ENCODE measurements around the gene CAPN5. TPM values are rescaled to one million over a fixed set of nuclear protein-coding genes. Genes with fewer than 3 reads are reported as not detected.
"Not testable (repeated sequence)": the region's sequence is repeated elsewhere in the genome, so short reads cannot be mapped to it uniquely, and the experiment has no call there.

The CAPN5 gene
- total RNA-seq, 3 donors from 2014 or later, result 0.29 to 0.68 (median 0.53) TPM

DNA sequence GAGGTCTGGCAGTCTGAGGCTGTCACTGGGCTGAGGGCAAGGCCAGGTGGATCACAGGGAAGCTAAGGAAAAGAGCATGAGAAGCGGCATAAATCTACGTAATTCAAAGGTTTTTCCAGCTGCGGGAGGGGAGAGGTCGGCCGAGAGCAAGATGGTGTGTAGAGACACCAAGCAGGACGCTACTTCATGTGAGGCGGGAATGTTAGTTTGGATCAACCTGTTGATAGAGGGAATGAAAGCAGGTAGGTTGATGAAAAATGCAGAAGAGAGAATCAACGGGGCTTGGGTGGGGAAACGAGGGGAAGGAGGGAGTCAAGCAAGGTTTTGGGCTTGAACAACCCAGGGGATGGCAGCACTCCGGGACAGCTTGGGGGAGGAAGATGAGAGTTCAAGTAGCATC is 29.7 kb upstream of the CAPN5 start:
- no peaks in the 10 kb centered on the region for H3K36me3 Mint-ChIP-seq (ENCODE audit: insufficient read depth)
- H3K4me3 Mint-ChIP-seq, result no peak overlapping the region
- peaks cover 9% of the 10 kb centered on the region for H3K4me1 Mint-ChIP-seq (ENCODE audit: low read depth)
- H3K9me3 Mint-ChIP-seq, result no peaks in the 10 kb centered on the region
- H3K27me3 Mint-ChIP-seq (ENCODE audit: low read depth), result peaks cover 45% of the 10 kb centered on the region
- ATAC-seq (no peak), DNase-seq (no peak)

DNA sequence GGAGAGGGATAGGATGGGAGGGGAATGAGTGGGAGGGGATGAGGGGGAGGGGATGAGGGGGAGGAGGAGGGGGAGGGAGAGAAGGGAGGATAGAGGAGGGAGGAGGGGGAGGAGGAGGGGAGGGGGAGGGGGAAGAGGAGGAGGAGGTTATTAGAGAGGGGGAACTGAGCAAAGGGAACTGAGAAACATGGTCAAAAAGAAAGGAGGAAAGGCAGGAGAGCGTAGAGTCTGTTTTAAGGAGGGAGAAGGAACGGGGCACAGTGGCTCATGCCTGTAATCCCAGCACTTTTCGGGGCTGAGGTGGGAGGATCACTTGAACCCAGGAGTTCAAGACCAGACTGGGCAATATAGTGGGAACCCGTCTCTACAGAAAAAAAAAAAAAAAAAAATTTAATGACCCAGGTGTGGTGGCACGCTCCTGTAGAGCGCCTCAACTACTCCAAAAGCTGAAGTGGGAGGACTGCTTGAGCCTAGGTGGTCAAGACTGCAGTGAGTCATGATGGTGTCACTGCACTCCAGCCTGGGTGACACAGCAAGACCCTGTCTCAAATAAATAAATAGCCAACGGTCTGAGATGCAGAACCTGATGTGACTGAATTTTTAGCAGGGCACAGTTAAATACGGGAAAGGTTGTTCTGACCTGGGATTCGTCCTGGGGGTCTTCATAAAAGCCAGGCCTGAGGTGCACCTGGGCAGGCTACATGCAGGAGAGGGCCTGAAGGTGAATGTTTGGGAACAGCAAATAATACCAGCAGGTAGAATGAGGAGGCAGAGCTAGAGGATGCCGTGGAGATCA is 28.5 kb upstream of the CAPN5 start:
- peaks cover 9% of the 10 kb centered on the region for H3K4me1 Mint-ChIP-seq (ENCODE audit: low read depth)
- no peak for DNase-seq
- H3K36me3 Mint-ChIP-seq (ENCODE audit: insufficient read depth), result no peaks in the 10 kb centered on the region
- H3K9me3 Mint-ChIP-seq, result no peaks in the 10 kb centered on the region
- ATAC-seq, result peak in 1 of 2 donors; percentile 13
- H3K4me3 Mint-ChIP-seq, result no peak overlapping the region
- H3K27me3 Mint-ChIP-seq (ENCODE audit: low read depth), result peaks cover 52% of the 10 kb centered on the region

GRCh38 chr11:77038825-77039326 is 27.9 kb upstream of the CAPN5 start:
- DNase-seq (no peak), ATAC-seq (peak in 1 of 2 donors; percentile 20)
- H3K4me1 Mint-ChIP-seq (ENCODE audit: low read depth), result peaks cover 9% of the 10 kb centered on the region
- H3K36me3 Mint-ChIP-seq (ENCODE audit: insufficient read depth), result no peaks in the 10 kb centered on the region
- peaks cover 52% of the 10 kb centered on the region for H3K27me3 Mint-ChIP-seq (ENCODE audit: low read depth)
- H3K4me3 Mint-ChIP-seq, result peak overlapping the region; percentile 25
- no peaks in the 10 kb centered on the region for H3K9me3 Mint-ChIP-seq

- ATAC-seq (peak; percentile 65 to 68), DNase-seq (no peak)
- Mint-ChIP-seq H3K4me3 (no peak overlapping the region), H3K9me3 (no peaks in the 10 kb centered on the region), H3K4me1 (ENCODE audit: low read depth) (peaks cover 9% of the 10 kb centered on the region), H3K27me3 (ENCODE audit: low read depth) (peaks cover 56% of the 10 kb centered on the region), H3K36me3 (ENCODE audit: insufficient read depth) (no peaks in the 10 kb centered on the region)
These were observed 27.0 kb upstream of the CAPN5 start for GRCh38 chr11:77039491-77040400.

DNA sequence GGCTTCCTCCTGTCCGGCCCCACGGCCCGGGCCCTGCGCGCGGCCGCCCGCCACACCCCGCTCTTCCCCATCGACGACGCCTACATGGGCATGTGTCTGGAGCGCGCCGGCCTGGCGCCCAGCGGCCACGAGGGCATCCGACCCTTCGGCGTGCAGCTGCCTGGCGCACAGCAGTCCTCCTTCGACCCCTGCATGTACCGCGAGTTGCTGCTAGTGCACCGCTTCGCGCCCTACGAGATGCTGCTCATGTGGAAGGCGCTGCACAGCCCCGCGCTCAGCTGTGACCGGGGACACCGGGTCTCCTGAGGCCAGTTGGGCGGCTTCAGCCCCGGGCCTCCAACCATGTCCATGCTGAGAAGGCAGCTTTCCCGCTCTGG is 26.4 kb upstream of the CAPN5 start:
- Mint-ChIP-seq H3K36me3 (ENCODE audit: insufficient read depth) (no peaks in the 10 kb centered on the region), H3K4me1 (ENCODE audit: low read depth) (peaks cover 9% of the 10 kb centered on the region), H3K9me3 (no peaks in the 10 kb centered on the region), H3K4me3 (no peak overlapping the region), H3K27me3 (ENCODE audit: low read depth) (peaks cover 58% of the 10 kb centered on the region)
- DNase-seq, result no peak
- no peak for ATAC-seq

- no peak for DNase-seq
- Mint-ChIP-seq H3K4me3 (no peak overlapping the region), H3K36me3 (ENCODE audit: insufficient read depth) (no peaks in the 10 kb centered on the region), H3K4me1 (ENCODE audit: low read depth) (peaks cover 11% of the 10 kb centered on the region), H3K9me3 (no peaks in the 10 kb centered on the region), H3K27me3 (ENCODE audit: low read depth) (peaks cover 60% of the 10 kb centered on the region)
- ATAC-seq, result no peak
These were observed 25.9 kb upstream of the CAPN5 start for GRCh38 chr11:77040889-77041288.

DNA sequence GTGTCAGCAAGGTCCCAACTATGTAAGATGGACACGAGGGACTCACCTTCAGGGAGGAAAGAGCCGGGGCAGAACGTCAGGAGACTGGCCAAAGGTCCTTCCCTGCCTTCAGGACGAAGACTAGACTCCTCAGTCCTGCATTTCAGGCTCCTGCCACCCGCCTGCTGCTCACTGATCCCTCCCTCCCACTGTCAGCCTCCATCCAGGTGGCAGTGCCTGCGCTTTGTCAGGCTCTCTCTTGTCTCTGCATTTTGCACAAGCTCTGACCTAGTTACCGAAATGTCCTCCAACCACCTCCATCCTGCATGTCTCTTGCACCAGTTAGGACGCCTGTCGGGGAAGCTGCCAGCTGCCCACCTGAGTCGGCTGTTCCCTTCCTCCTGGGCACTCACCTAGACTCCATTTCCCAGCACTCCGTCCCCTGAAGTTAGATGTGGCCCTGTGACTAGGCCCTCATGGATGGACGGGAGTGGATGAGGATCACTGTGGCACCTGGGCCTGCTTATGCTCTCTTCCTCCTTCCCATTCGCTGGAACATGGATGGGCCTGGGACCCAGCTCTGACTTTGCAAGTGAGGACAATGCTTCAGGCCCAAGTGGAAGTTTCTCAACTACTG is 24.6 kb upstream of the CAPN5 start:
- no peak overlapping the region for H3K4me3 Mint-ChIP-seq
- ATAC-seq (no peak), DNase-seq (no peak)
- no peaks in the 10 kb centered on the region for H3K36me3 Mint-ChIP-seq (ENCODE audit: insufficient read depth)
- peaks cover 49% of the 10 kb centered on the region for H3K27me3 Mint-ChIP-seq (ENCODE audit: low read depth)
- peaks cover 21% of the 10 kb centered on the region for H3K4me1 Mint-ChIP-seq (ENCODE audit: low read depth)
- H3K9me3 Mint-ChIP-seq, result no peaks in the 10 kb centered on the region

GRCh38 chr11:77044356-77044755 is 22.4 kb upstream of the CAPN5 start:
- peaks cover 31% of the 10 kb centered on the region for H3K27me3 Mint-ChIP-seq (ENCODE audit: low read depth)
- peaks cover 17% of the 10 kb centered on the region for H3K4me1 Mint-ChIP-seq (ENCODE audit: low read depth)
- no peak overlapping the region for H3K4me3 Mint-ChIP-seq
- no peak for ATAC-seq
- DNase-seq, result no peak
- no peaks in the 10 kb centered on the region for H3K36me3 Mint-ChIP-seq (ENCODE audit: insufficient read depth)
- no peaks in the 10 kb centered on the region for H3K9me3 Mint-ChIP-seq

GRCh38 chr11:77044886-77045285 is 21.9 kb upstream of the CAPN5 start:
- Mint-ChIP-seq H3K9me3 (no peaks in the 10 kb centered on the region), H3K36me3 (ENCODE audit: insufficient read depth) (no peaks in the 10 kb centered on the region), H3K4me3 (no peak overlapping the region), H3K4me1 (ENCODE audit: low read depth) (peaks cover 17% of the 10 kb centered on the region), H3K27me3 (ENCODE audit: low read depth) (peaks cover 28% of the 10 kb centered on the region)
- ATAC-seq, result no peak
- no peak for DNase-seq

- Mint-ChIP-seq H3K27me3 (ENCODE audit: low read depth) (peaks cover 20% of the 10 kb centered on the region), H3K4me3 (no peak overlapping the region), H3K36me3 (ENCODE audit: insufficient read depth) (no peaks in the 10 kb centered on the region), H3K9me3 (no peaks in the 10 kb centered on the region), H3K4me1 (ENCODE audit: low read depth) (peaks cover 14% of the 10 kb centered on the region)
- DNase-seq (peak; percentile 51), ATAC-seq (peak; percentile 46 to 50)
These were observed 20.7 kb upstream of the CAPN5 start for GRCh38 chr11:77046060-77046501.

DNA sequence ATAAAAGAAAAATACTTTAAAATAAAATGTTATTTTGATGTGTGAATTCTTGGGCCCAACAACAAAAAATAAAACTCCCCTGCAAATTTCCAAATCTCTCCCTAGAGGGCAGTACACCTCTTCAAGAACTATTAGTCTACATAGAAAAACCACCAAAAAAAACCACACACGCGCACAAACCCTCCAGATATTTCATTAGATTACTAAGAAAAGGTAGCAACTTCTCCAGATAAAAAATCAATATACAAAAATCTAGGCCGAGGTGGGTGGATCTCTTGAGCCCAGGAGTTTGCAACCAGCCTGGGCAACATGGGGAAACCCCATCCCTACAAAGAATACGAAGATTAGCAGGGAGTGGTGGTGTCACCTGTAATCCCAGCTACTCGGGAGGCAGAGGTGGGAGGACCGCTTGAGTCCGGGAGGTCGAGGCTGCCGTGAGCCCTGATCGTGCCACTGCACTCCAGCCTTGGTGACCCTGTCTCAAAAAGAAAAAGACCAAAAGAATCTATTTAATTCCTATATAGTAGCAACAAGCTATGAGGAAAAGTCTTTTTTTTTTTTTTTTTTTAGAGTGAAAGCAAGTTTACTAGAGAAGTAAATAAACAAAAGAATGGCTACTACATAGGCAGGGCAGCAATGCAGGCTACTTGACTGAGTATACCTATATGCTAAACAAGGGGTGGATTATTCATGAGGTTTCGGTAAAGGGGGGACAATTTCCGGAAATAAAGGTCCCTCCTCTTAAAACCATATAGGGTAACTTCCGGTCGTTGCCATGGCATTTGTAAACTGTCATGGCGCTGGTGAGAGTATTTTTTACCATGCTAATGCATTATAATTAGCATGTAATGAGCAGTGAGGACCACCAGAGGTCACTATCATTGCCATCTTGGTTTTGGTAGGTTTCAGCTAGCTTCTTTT is 19.5 kb upstream of the CAPN5 start:
- H3K4me1 Mint-ChIP-seq (ENCODE audit: low read depth), result peaks cover 14% of the 10 kb centered on the region
- H3K36me3 Mint-ChIP-seq (ENCODE audit: insufficient read depth), result no peaks in the 10 kb centered on the region
- ATAC-seq (peak; percentile 97), DNase-seq (peak; percentile 69)
- peaks cover 13% of the 10 kb centered on the region for H3K27me3 Mint-ChIP-seq (ENCODE audit: low read depth)
- no peaks in the 10 kb centered on the region for H3K9me3 Mint-ChIP-seq
- peak overlapping the region; percentile 73 for H3K4me3 Mint-ChIP-seq

GRCh38 chr11:77047928-77048446 is 18.8 kb upstream of the CAPN5 start:
- not testable (repeated sequence) for H3K36me3 Mint-ChIP-seq (ENCODE audit: insufficient read depth); ATAC-seq; H3K27me3 Mint-ChIP-seq (ENCODE audit: low read depth); DNase-seq; H3K9me3 Mint-ChIP-seq; H3K4me3 Mint-ChIP-seq
- H3K4me1 Mint-ChIP-seq (ENCODE audit: low read depth), result peaks cover 14% of the 10 kb centered on the region

- Mint-ChIP-seq H3K9me3 (no peaks in the 10 kb centered on the region), H3K27me3 (ENCODE audit: low read depth) (peaks cover 7% of the 10 kb centered on the region), H3K4me3 (no peak overlapping the region), H3K4me1 (ENCODE audit: low read depth) (peaks cover 14% of the 10 kb centered on the region), H3K36me3 (ENCODE audit: insufficient read depth) (no peaks in the 10 kb centered on the region)
- DNase-seq (no peak), ATAC-seq (no peak)
These were observed 17.7 kb upstream of the CAPN5 start for GRCh38 chr11:77049026-77049425.
